Adipocyte (in vitro differentiated cells): ENCODE measurements around the gene HS1BP3.
A peak's percentile ranks its signal among the peaks of the same experiment; 100 is the strongest.

ENCODE experiments used
- DNase-seq: peaks from one replicate; pipeline ENCODE4 v3.0.0-alpha.2; 2015; ENCODE audit warnings: low read depth
- H3K27me3 ChIP-seq: replicated peaks from 2 replicates; pipeline ENCODE4 v1.7.0; 2013; ENCODE audit warnings: mild to moderate bottlenecking, low read length, moderate library complexity; ENCODE audit not compliant: control insufficient read depth, insufficient read depth
- H3K36me3 ChIP-seq: 2 replicates; pipeline ENCODE4 v1.7.0; 2013; ENCODE audit warnings: low read length, mild to moderate bottlenecking, moderate library complexity; ENCODE audit not compliant: control insufficient read depth, insufficient read depth, severe bottlenecking
- H3K4me1 ChIP-seq: 2 replicates; pipeline ENCODE4 v1.7.0; 2013; ENCODE audit warnings: mild to moderate bottlenecking, low read length, moderate library complexity; ENCODE audit not compliant: control insufficient read depth, insufficient read depth
- H3K4me3 ChIP-seq: 2 replicates; pipeline ENCODE4 v1.7.0; 2013; ENCODE audit warnings: mild to moderate bottlenecking, low read length, moderate library complexity
- H3K9ac ChIP-seq: 2 replicates; pipeline ENCODE4 v1.7.0; 2013; ENCODE audit warnings: mild to moderate bottlenecking, low read length, moderate library complexity
- H3K9me3 ChIP-seq: 2 replicates; pipeline ENCODE4 v1.7.0; 2013; ENCODE audit warnings: mild to moderate bottlenecking, low read length, moderate library complexity; ENCODE audit not compliant: control insufficient read depth

HS1BP3 gene

DNA sequence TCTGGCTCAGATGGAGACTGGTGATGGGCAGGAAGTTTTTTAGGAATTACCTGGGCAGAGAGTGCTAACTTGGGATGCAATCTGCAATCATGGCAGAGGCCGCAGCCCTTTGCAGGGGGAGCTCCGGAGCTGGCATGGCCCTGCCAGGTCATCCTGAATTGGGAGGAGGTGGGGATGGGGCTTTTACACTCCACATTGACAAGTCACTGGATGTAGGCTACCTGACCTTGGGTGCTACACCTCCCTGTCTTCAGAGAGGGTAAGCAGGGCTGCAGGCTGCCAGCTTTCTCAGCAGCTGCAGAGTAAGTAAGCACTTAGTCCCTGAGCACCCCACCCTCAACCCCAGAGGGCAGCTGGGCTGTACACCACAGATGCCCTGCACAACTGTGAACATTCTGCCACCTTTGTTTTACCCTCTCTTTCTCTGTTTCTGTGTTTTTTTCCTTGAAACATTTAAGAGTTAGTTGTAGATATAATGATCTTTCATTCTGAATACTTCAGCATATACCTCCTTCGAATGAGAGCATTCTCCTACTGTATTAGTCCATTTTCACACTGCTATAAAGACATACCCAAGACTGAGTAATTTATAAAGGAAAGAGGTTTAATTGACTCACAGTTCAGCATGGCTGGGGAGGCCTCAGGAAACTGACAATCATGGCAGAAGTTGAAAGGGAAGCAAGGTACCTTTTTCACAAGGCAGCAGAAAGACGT, 6.8 kb upstream of the HS1BP3 start:
- H3K4me1 ChIP-seq, result no peaks in the 10 kb centered on the region
- no peak overlapping the region for H3K9ac ChIP-seq
- no peak overlapping the region for H3K4me3 ChIP-seq
- DNase-seq, result no peak
- H3K27me3 ChIP-seq, result peaks cover 39% of the 10 kb centered on the region
- no peaks in the 10 kb centered on the region for H3K36me3 ChIP-seq
- no peaks in the 10 kb centered on the region for H3K9me3 ChIP-seq

DNA sequence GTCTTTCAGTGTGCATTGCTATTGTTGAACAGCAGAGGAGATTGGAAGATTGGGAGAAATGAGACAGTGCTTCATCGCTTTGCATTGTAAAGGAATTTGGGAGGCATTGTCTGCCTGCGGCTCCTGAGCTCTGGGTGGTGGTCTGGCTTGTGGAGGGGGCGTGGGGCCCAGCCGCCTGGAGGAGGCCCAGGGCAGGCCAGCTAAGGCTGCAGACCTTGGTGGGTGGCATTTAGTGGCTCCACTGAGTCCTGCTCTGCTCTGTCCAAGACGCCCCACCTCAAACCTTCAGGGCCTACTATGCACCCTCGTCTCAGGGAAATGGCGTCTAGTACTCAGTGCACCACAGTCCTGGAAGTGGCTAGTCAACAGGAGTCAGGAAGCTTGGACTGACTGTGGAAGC, 5.7 kb upstream of the HS1BP3 start:
- H3K27me3 ChIP-seq, result peaks cover 32% of the 10 kb centered on the region

DNA sequence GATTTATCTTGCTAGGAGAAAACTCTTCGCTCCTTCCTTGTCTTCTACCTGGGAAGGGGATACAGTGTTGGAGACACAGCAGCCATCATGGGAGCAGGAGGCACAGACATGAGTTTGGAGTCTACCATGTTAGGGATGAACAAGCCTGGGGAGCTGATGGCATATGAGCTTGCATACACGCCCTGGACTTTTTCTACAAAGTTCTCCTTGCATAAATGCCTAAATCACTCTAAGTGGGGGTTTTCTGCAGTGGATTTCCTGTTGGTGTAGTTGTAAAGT, 3.6 kb upstream of the HS1BP3 start:
- Histone ChIP-seq H3K36me3 (no peaks in the 10 kb centered on the region), H3K9ac (no peak overlapping the region), H3K9me3 (no peaks in the 10 kb centered on the region), H3K4me1 (peaks cover 12% of the 10 kb centered on the region), H3K4me3 (no peak overlapping the region), H3K27me3 (peaks cover 20% of the 10 kb centered on the region)
- DNase-seq, result no peak

More for the DNA sequence above, 5.7 kb upstream of the HS1BP3 start:
- Histone ChIP-seq H3K9ac (no peak overlapping the region), H3K9me3 (no peaks in the 10 kb centered on the region), H3K4me1 (peaks cover 2% of the 10 kb centered on the region), H3K4me3 (no peak overlapping the region), H3K36me3 (no peaks in the 10 kb centered on the region)
- DNase-seq, result no peak

DNA sequence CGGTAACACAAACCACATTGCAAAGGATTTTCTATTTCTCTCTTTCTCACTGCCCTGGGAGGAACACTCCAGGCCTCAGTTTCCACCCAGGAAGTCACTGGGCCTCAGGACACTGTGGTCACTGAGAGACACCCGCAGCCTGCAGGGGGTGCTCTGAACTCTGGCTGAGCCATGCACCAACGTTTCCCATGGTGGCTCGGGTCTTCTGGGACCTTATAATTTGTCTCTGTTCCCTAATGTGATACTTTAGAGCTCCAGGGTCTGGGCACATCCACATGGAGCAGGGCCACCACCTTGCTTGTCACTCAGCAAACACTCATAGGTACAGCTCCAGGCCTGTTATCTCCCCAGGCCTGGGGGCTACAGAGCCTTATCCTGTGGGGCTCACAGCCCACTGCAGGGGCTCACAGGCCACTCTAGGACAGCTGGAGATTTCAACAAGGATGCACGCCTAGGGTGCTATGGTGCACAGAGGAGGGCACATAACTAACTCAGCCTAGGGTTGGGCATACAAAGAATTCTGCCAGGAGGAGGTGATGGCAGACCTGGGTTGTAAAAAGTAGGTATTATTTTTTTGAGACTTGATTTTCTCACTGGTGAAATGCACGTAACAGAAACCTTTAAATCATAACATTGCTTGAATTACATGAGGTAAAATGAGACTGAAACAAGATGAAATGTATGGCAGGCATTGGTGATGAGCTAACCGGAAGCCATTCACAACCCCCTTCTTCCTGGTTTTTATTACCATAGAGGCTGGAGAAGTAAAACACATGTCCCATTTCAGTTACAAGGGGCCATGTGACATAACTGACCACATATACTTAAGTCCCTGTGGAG, 3.0 kb upstream of the HS1BP3 start:
- Histone ChIP-seq H3K9ac (no peak overlapping the region), H3K27me3 (peaks cover 16% of the 10 kb centered on the region), H3K36me3 (no peaks in the 10 kb centered on the region), H3K4me1 (peaks cover 14% of the 10 kb centered on the region), H3K9me3 (no peaks in the 10 kb centered on the region), H3K4me3 (no peak overlapping the region)
- DNase-seq, result no peak

DNA sequence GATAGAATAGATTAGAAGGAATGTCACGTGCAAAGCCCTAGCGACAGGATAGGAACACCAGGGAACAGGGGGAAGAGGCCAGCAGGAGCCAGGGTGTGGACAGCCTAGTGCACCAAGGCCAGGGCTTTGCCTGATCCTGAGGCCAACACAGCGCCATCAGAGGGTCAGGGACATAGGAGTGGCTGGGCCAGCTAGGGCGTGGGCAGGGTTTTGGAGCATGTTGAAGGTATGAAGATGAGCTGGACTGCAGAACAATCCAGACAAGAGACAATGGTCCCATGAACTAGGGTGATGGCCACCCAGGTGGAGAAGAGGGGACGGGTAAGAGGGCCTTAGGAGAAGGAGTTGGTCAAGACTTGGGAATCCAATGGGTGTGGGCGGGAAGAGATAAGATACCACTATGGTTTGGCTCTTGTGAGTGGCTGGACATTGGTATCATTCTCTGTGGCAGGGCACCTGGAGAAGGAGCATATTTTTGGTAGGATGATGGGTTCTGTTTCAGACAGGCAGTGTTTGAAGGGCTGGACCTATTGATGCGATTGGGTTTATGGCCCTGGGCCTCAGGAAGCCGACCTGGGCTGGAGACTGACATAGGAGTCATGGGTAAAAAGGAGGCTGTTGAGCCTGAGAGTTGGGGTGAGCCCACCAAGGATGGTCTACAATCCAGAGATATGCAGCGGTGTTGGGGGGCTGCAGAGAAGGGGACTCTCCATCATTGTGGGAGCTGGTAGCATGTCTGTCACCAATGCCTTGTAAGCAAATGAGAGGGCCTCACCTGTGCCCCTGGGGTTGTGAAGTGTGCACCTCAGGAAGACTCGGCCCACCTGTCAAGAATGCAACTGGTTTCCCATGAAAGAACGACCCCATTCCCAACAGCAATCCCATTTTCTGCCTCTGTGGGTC, 2.0 kb upstream of the HS1BP3 start:
- H3K4me3 ChIP-seq, result no peak overlapping the region
- peaks cover 14% of the 10 kb centered on the region for H3K4me1 ChIP-seq
- no peak overlapping the region for H3K9ac ChIP-seq
- no peaks in the 10 kb centered on the region for H3K36me3 ChIP-seq
- DNase-seq, result no peak
- H3K27me3 ChIP-seq, result peaks cover 16% of the 10 kb centered on the region
- H3K9me3 ChIP-seq, result no peaks in the 10 kb centered on the region

DNA sequence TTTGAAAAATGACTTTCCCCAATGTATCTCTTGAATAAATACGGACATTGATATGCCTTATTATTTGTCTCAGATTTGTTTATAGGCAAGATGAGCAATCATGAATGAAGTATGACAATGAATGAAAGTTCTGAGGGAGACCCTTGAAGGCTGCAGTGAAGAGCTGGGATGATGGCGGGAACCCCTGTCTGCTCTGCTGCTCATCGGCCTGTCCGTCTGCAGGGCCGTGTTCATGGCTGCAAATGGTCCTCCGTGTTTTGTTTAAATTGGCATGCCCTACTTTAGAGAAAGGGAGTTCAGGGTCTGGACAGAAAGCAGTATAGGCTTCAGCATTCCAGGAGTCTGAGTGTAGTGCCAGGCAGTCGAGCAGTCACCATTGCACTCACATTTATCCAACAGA, 1.2 kb upstream of the HS1BP3 start:
- peaks cover 8% of the 10 kb centered on the region for H3K27me3 ChIP-seq
- H3K9me3 ChIP-seq, result no peaks in the 10 kb centered on the region
- H3K9ac ChIP-seq, result no peak overlapping the region
- no peaks in the 10 kb centered on the region for H3K36me3 ChIP-seq
- H3K4me3 ChIP-seq, result no peak overlapping the region
- no peak for DNase-seq
- peaks cover 14% of the 10 kb centered on the region for H3K4me1 ChIP-seq

DNA sequence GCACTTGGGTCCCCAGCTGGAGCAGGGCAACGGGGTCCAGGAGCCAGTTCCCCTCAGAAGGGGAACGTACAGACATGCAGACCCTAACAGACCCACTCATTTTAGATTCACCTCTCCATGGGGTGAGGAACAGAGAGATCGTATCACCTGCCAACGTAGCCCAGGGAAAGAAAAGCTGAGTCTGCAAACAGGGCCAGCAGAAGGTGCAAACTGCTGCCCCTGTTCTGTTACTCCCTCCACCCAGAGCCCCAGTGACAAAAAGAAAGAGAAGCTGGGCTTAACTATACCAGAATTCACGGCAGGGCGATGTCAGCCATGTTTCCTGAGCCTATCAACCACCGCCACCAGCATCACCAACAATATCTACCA, 817 bp upstream of the HS1BP3 start:
- H3K4me1 ChIP-seq, result peaks cover 14% of the 10 kb centered on the region
- no peaks in the 10 kb centered on the region for H3K9me3 ChIP-seq
- H3K36me3 ChIP-seq, result no peaks in the 10 kb centered on the region
- DNase-seq, result no peak
- peaks cover 7% of the 10 kb centered on the region for H3K27me3 ChIP-seq
- peak overlapping the region; percentile 93 for H3K4me3 ChIP-seq
- peak overlapping the region; percentile 94 for H3K9ac ChIP-seq

DNA sequence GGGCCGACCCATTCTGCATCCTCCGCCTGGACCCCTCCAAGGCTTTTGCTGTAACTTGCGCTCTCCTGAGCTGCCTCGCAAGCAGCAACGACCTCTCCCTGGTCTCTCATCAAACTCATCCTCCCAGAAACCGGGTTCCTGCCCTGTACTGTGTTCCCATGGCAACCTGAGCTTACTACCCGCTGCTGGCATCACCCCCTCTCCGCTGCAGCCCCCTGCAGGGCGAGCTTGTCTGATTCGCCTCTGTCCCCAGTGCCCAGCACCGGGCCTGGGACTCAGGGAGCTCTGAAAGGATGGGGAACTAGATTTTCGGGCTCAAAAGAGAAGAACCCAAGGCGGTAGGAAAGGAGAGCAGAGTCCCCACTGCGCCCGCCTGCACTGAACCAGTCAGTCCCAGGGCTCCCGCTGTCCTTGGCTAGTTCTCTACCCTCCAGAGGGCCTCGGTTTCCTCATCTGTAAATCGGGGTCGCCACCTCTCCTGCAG, 463 bp downstream of the HS1BP3 start:
- H3K4me3 ChIP-seq, result peak overlapping the region; percentile 93
- peaks cover 1% of the 10 kb centered on the region for H3K36me3 ChIP-seq
- no peaks in the 10 kb centered on the region for H3K9me3 ChIP-seq
- peak overlapping the region; percentile 94 for H3K9ac ChIP-seq
- peak; percentile 70 for DNase-seq
- peaks cover 14% of the 10 kb centered on the region for H3K4me1 ChIP-seq
- peaks cover 5% of the 10 kb centered on the region for H3K27me3 ChIP-seq

DNA sequence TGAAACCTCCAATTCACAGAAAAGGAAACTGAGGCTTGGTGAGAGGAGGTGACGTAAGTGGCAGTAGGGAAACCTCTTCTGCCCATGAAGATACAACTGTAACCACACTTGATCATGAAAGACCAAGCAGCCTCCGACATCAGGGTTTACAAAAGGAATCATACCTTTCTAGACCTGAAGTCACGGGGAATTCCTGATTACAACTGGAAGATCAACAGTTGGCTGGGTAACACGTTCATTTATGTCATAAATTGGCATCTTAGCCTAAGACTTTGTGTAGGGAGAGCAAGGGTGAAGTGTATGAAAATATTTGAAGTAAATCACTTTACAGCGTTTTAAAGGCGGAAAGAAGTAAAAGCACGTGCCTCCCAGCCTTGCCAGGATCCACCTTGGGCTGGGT, 922 bp downstream of the HS1BP3 start:
- Histone ChIP-seq H3K27me3 (peaks cover under 1% of the 10 kb centered on the region), H3K9me3 (no peaks in the 10 kb centered on the region), H3K4me1 (peaks cover 14% of the 10 kb centered on the region), H3K9ac (peak overlapping the region; percentile 94), H3K4me3 (peak overlapping the region; percentile 93), H3K36me3 (peaks cover 6% of the 10 kb centered on the region)
- no peak for DNase-seq

DNA sequence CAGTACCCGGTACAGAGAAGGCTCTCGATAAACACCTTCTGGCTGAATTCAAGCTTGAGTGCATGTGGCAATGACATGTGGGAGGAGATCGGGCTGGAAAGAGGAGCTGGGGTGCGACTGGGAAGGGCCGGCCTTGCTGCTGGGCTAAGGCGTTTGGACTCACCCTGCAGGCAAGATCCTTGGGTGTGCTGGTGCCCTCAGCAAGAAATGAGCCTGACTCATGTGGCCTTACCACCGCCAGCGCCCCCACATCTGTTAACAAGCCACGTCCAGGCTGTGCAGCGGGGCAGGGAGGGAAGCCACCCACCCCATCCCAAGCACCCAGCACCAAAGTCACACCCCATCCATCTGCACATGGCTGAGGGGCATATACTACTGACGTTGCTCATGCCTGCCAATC, 1.3 kb downstream of the HS1BP3 start:
- DNase-seq, result no peak
- Histone ChIP-seq H3K36me3 (peaks cover 10% of the 10 kb centered on the region), H3K4me3 (peak overlapping the region; percentile 93)

DNA sequence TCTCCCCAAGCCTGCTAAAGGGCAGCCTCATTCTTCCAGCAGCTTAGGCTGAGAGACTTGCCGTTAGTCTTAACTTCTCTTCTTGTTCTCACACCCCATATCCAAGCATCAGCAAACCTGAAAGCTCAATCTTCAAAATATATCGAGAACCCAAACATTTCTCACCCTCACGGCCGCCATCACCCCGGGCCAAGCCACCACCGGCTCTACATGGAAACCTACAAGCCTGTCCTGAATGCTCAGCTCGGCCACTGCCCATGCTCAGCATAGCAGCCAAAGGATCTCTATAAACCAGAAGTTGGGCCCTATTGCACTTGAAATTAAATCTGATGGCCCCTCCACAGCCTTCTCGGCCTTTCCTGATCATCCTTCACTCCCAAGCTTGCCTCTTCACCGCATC, 2.1 kb downstream of the HS1BP3 start:
- no peaks in the 10 kb centered on the region for H3K27me3 ChIP-seq
- no peak overlapping the region for H3K4me3 ChIP-seq
- no peak for DNase-seq
- H3K9ac ChIP-seq, result no peak overlapping the region
- no peaks in the 10 kb centered on the region for H3K9me3 ChIP-seq
- H3K36me3 ChIP-seq, result peaks cover 16% of the 10 kb centered on the region
- peaks cover 14% of the 10 kb centered on the region for H3K4me1 ChIP-seq

More for the DNA sequence above, 1.3 kb downstream of the HS1BP3 start:
- Histone ChIP-seq H3K9me3 (no peaks in the 10 kb centered on the region), H3K4me1 (peaks cover 14% of the 10 kb centered on the region), H3K9ac (peak overlapping the region; percentile 94), H3K27me3 (no peaks in the 10 kb centered on the region)
